MCF 10A (cell line): ENCODE measurements around the gene PLCB1. TPM values are rescaled to one million over a fixed set of nuclear protein-coding genes. Genes with fewer than 3 reads are reported as not detected.

ENCODE experiments used
- BruUV-seq: library from RNA; stranded (reverse); fragments of 400-500 nt; replicated peaks from 2 replicates; lab custom pipeline; 2021; lab: Mats Ljungman, UMichigan
- CTCF ChIA-PET: fragments of 300-600 bp; sonication (Branson Sonifier 250); formaldehyde crosslinking; extraction: SDS; loops from one replicate; lab custom pipeline; 2021; ENCODE audit warnings: antibody characterized with exemption, inconsistent platforms; lab: Yijun Ruan, JAX
- POLR2A ChIA-PET: fragments of 300-600, 350-650 bp; sonication (Branson Sonifier 250); formaldehyde crosslinking; extraction: SDS; loops from one replicate; lab custom pipeline; 2020; ENCODE audit warnings: antibody characterized with exemption, inconsistent platforms; lab: Yijun Ruan, JAX
- DNase-seq: peaks from one replicate; pipeline ENCODE4 v3.0.0-alpha.2; 2018; ENCODE audit not compliant: unreplicated experiment
- H3K27ac Mint-ChIP-seq: one replicate; pipeline ENCODE4 v1.8.0; 2022; ENCODE audit warnings: mild to moderate bottlenecking, low read depth, mixed read lengths; ENCODE audit not compliant: unreplicated experiment
- H3K27me3 Mint-ChIP-seq: one replicate; pipeline ENCODE4 v1.8.0; 2022; ENCODE audit warnings: mixed read lengths; ENCODE audit not compliant: insufficient read depth, unreplicated experiment
- H3K36me3 Mint-ChIP-seq: one replicate; pipeline ENCODE4 v1.8.0; 2022; ENCODE audit warnings: mild to moderate bottlenecking, moderate library complexity, mixed read lengths; ENCODE audit not compliant: insufficient read depth, unreplicated experiment
- H3K4me1 Mint-ChIP-seq: one replicate; pipeline ENCODE4 v1.8.0; 2022; ENCODE audit warnings: mixed read lengths; ENCODE audit not compliant: insufficient read depth, unreplicated experiment
- H3K4me3 Mint-ChIP-seq: one replicate; pipeline ENCODE4 v1.8.0; 2022; ENCODE audit warnings: mild to moderate bottlenecking, moderate library complexity, mixed read lengths; ENCODE audit not compliant: unreplicated experiment
- H3K9me3 Mint-ChIP-seq: one replicate; pipeline ENCODE4 v1.8.0; 2022; ENCODE audit warnings: mixed read lengths; ENCODE audit not compliant: unreplicated experiment
- intact Hi-C: fragments of 100-400 bp; cut with micrococcal nuclease; formaldehyde crosslinking; loops from 2 replicates; pipeline ENCODE4 v1.14.1; 2022
- total RNA-seq: library from RNA; stranded (reverse); gene quantifications from 2 replicates; pipeline ENCODE4 v1.2.3, GENCODE V29; 2022
- TF ChIP-seq, protein P1 (sequence below): fragments of 200-600 bp; IDR thresholded peaks from one replicate; pipeline ENCODE4 v1.8.0; 2022; ENCODE audit warnings: antibody characterized with exemption, mild to moderate bottlenecking; ENCODE audit not compliant: unreplicated experiment

The PLCB1 gene
- total RNA-seq, 1 experiment from 2014 or later: 5.9 TPM

DNA sequence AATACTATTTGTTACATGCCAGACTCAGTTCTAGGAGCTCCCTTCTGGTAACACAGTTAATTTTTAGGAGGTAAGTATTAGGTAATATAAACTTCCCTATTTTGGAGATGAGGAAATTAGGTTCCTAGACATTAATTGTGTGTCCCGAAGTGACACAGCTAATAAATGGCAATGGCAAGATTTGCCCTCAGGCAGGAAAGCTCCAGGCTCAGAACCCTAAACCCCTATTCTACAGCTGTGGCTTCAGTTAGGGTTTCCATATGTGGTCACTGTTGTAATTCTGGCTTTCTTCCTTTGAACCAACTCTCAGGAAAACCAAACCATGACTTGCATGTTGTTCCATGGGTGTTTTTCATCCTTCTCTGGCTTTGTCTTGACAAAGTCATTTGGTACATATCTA is 188.2 kb downstream of the PLCB1 start:
- H3K36me3 Mint-ChIP-seq: no peaks in the 10 kb centered on the region
- no peaks in the 10 kb centered on the region for H3K4me1 Mint-ChIP-seq
- intact Hi-C loops: no loop called here
- no peak overlapping the region for H3K4me3 Mint-ChIP-seq
- ChIA-PET POLR2A (no interaction called here), CTCF (no interaction called here)
- no TSS peak for BruUV-seq
- no peak overlapping the region for H3K27ac Mint-ChIP-seq
- no peaks in the 10 kb centered on the region for H3K27me3 Mint-ChIP-seq
- no peak for DNase-seq
- H3K9me3 Mint-ChIP-seq: no peaks in the 10 kb centered on the region
- TF ChIP-seq, protein P1, sequence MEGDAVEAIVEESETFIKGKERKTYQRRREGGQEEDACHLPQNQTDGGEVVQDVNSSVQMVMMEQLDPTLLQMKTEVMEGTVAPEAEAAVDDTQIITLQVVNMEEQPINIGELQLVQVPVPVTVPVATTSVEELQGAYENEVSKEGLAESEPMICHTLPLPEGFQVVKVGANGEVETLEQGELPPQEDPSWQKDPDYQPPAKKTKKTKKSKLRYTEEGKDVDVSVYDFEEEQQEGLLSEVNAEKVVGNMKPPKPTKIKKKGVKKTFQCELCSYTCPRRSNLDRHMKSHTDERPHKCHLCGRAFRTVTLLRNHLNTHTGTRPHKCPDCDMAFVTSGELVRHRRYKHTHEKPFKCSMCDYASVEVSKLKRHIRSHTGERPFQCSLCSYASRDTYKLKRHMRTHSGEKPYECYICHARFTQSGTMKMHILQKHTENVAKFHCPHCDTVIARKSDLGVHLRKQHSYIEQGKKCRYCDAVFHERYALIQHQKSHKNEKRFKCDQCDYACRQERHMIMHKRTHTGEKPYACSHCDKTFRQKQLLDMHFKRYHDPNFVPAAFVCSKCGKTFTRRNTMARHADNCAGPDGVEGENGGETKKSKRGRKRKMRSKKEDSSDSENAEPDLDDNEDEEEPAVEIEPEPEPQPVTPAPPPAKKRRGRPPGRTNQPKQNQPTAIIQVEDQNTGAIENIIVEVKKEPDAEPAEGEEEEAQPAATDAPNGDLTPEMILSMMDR: no peak

DNA sequence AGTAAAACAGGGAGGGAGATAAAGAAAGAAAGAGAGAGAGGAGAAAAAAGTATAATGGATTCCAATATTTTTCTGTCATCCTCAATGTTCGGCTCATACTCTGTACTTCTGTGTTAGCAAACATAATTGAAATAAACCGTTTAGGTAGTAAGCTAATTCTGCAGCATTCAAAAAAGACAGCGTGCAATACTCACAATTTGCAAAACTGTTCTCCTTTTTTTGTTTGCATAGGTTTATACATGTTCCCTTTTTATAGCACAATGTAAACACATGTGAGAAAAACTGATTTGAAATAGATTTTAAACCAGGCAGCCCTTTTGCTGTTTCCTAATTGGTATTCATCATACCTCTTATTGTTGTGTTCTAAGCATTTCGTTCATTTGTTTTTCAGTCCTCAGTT is 188.9 kb downstream of the PLCB1 start:
- Mint-ChIP-seq H3K27ac (no peak overlapping the region), H3K4me1 (no peaks in the 10 kb centered on the region), H3K27me3 (no peaks in the 10 kb centered on the region), H3K4me3 (no peak overlapping the region), H3K9me3 (no peaks in the 10 kb centered on the region), H3K36me3 (no peaks in the 10 kb centered on the region)
- DNase-seq: no peak
- intact Hi-C loops: no loop called here
- CTCF ChIA-PET: no interaction called here
- no TSS peak for BruUV-seq
- POLR2A ChIA-PET: no interaction called here
- TF ChIP-seq, protein P1: no peak

DNA sequence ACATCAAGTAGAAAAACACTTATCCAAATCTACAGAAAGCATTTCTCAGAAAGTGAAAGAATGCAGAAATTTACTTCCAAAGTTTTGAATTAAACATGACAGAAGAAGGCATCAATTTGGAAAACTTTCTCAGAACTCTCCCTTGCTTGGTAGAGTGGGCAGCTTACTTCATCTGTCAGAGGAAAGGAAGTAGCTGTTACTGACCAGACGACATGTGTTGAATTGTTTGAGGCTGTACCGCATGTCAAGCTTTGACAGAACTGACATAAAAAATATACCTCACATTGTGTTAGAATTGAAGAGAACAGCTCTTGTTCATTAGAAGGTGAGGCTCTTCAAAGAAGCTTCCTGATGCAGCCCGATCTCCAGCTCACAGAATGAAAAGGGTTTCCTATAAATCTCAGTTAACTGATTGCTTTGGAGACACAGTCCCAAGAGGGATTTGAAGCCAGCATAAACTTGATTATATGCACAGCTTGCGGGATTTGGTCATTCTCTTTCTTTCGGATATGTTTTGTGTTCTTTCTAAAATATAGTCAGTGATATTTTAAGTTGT is 190.7 kb downstream of the PLCB1 start:
- Mint-ChIP-seq H3K27me3 (no peaks in the 10 kb centered on the region), H3K36me3 (no peaks in the 10 kb centered on the region), H3K27ac (no peak overlapping the region), H3K4me1 (no peaks in the 10 kb centered on the region), H3K9me3 (no peaks in the 10 kb centered on the region), H3K4me3 (no peak overlapping the region)
- POLR2A ChIA-PET: interaction anchor here (0.7 to 1.0 kb wide), 3 partner anchors 9 to 132 kb away, joined by 3 read pairs; no protein-coding TSS in a partner anchor
- DNase-seq: no peak
- CTCF ChIA-PET: interaction anchor here (0.5 to 0.7 kb wide), 2 partner anchors 50 to 284 kb away, joined by 3 read pairs; no protein-coding TSS in a partner anchor
- no TSS peak for BruUV-seq
- TF ChIP-seq, protein P1: no peak
- intact Hi-C loops: no loop called here

DNA sequence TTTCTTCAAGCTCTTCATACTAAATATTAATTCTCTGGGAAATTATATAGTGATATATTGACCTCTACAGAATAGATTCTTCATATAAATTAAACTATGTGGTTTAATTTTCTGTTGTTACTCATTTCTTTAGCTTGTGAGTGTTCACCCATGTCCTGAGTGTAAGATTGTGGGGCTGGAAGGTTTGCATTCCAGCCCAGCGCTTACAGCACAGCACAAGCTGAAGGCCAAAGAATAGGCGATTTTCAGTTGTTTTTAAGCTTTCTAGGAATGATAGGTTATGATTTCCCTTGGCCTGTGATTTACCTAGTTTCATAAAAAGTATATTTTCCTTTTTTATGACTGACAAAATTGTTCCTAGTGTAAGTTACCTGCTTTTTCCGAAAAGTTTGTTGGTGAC is 194.1 kb downstream of the PLCB1 start:
- Mint-ChIP-seq H3K36me3 (no peaks in the 10 kb centered on the region), H3K27ac (no peak overlapping the region), H3K27me3 (no peaks in the 10 kb centered on the region), H3K9me3 (no peaks in the 10 kb centered on the region), H3K4me3 (no peak overlapping the region), H3K4me1 (peaks cover 6% of the 10 kb centered on the region)
- TF ChIP-seq, protein P1: no peak
- DNase-seq: no peak
- BruUV-seq: no TSS peak
- ChIA-PET POLR2A (interaction anchor here (1.0 kb wide), 1 partner anchor 9 kb away, joined by 3 read pairs; no protein-coding TSS in a partner anchor), CTCF (interaction anchor here (0.6 to 1.8 kb wide), 4 partner anchors 11 to 394 kb away, joined by 3 to 6 read pairs (median 4); no protein-coding TSS in a partner anchor)
- intact Hi-C loops: no loop called here
